Spleen (tissue), 11 donors: Measurements from ENCODE around the gene NSUN6. TPM values are rescaled to one million over a fixed set of nuclear protein-coding genes. Genes with fewer than 3 reads are reported as not detected.
A peak's percentile ranks its signal among the peaks of the same experiment; 100 is the strongest.

ENCODE experiments used
- DNase-seq: peaks from one replicate; pipeline ENCODE4 v3.0.0-alpha.2; 2020
- H3K27ac ChIP-seq, 8 donors: fragments of 200-600 bp; sonication (generic) in 7 of 8; 1 replicate in 4 of 8; 2 replicates in 4 of 8; pipeline versions ENCODE4 v1.5.0 to v1.8.0; 2016 to 2021; ENCODE audit warnings: inconsistent platforms in 4 of 8, mild to moderate bottlenecking in 4 of 8, moderate library complexity in 1 of 8
- H3K27me3 ChIP-seq, 7 donors: fragments of 200-600 bp; sonication (generic) in 6 of 7; replicated peaks in 1 of 7; 1 replicate in 4 of 7; 2 replicates in 3 of 7; pipeline versions ENCODE4 v1.5.0 to v1.8.0; 2016 to 2021; ENCODE audit warnings: inconsistent platforms in 3 of 7, mild to moderate bottlenecking in 1 of 7
- H3K36me3 ChIP-seq, 6 donors: fragments of 200-600 bp; sonication (generic) in 5 of 6; 1 replicate in 4 of 6; 2 replicates in 2 of 6; pipeline versions ENCODE4 v1.5.0 to v1.8.0; 2016 to 2021; ENCODE audit warnings: inconsistent platforms in 2 of 6
- H3K4me1 ChIP-seq, 6 donors: fragments of 200-600 bp; sonication (generic) in 5 of 6; 1 replicate in 3 of 6; 2 replicates in 3 of 6; pipeline versions ENCODE4 v1.5.0 to v1.8.0; 2016 to 2021; ENCODE audit warnings: inconsistent platforms in 3 of 6
- H3K4me3 ChIP-seq, 8 donors: fragments of 200-600 bp; sonication (generic) in 7 of 8; 1 replicate in 4 of 8; 2 replicates in 4 of 8; pipeline versions ENCODE4 v1.5.0 to v1.8.0; 2016 to 2021; ENCODE audit warnings: inconsistent platforms in 4 of 8, mild to moderate bottlenecking in 4 of 8, moderate library complexity in 2 of 8
- H3K9me3 ChIP-seq, 8 donors: fragments of 200-600 bp; sonication (generic) in 7 of 8; 1 replicate in 4 of 8; 2 replicates in 4 of 8; pipeline versions ENCODE4 v1.5.0 to v1.8.0; 2016 to 2021; ENCODE audit warnings: inconsistent platforms in 4 of 8
- CTCF ChIP-seq, 11 experiments: fragments of 200-600 bp in 7 of 11; fragments of 450-650 bp in 4 of 11; sonication (generic) in 4 of 11; IDR thresholded peaks in 8 of 11; conservative IDR thresholded peaks in 3 of 11; 1 replicate in 7 of 11; 2 replicates in 4 of 11; pipeline versions ENCODE4 v1.4.0 to v1.8.0; 2016 to 2021; ENCODE audit warnings: antibody characterized with exemption in 11 of 11, inconsistent platforms in 4 of 11, mild to moderate bottlenecking in 1 of 11
- POLR2A ChIP-seq, 3 donors: fragments of 450-650 bp; IDR thresholded peaks; one replicate each; pipeline ENCODE4 v1.5.1; 2017; ENCODE audit warnings: antibody characterized with exemption in 3 of 3, mild to moderate bottlenecking in 1 of 3
- POLR2AphosphoS5 ChIP-seq, 3 donors: sonication (generic); formaldehyde crosslinking; IDR thresholded peaks; one replicate each; pipeline ENCODE4 v1.5.1; 2017; ENCODE audit warnings: antibody characterized with exemption in 3 of 3
- WGBS, 5 donors: extraction: QIAGEN DNeasy Blood & Tissue Kit in 3 of 5; methylation state at CpG; one replicate each; pipeline versions ENCODE4 v1.1.5 to v1.1.7; 2013 to 2018; 5-methylcytosine and 5-hydroxymethylcytosine counted together
- intact Hi-C: fragments of 100-400 bp; cut with DNase I; formaldehyde crosslinking; loops from one replicate; pipeline ENCODE4 v1.15.0; 2023; ENCODE audit warnings: low total_unique reads
- polyA plus RNA-seq, 3 donors: library from polyadenylated mRNA; stranded (reverse); fragments of 200-250 nt; gene quantifications; one replicate each; pipeline ENCODE4 v1.2.1, GENCODE V29; 2013
- total RNA-seq, 7 donors: library from RNA; depleted of rRNA in 3 of 7; stranded (reverse); fragments of >200 nt in 3 of 7; fragmentation: NEBNext Ultra II Directional in 4 of 7; extraction: Animal tissue kit (Norgen Biotek cat#: 25700) in 4 of 7; gene quantifications; one replicate each; pipeline versions ENCODE4 v1.1.0 to v1.2.1, GENCODE V29; 2016 to 2021
- donor health status: healthy with polysubstance abuse.
- donor health status: DM: no; HTN: no; CAD: no; lungs with moderate emphysema.
- donor health status: DM: no; HTN: no; CAD: no.
- donor health status: Bipolar disorder and iron deficiency.
- donor health status: healthy.
- donor health status: DM: no; HTN: no; CAD: no.
- donor health status: DM: yes; HTN: yes; CAD: no.

NSUN6 gene
- total and polyA plus RNA-seq, 10 donors: 6.4 to 25.8 (median 15.6) TPM

- intact Hi-C loops: no loop called here
- H3K9me3 ChIP-seq: no peaks in the 10 kb centered on the region
- H3K27me3 ChIP-seq: no peaks in the 10 kb centered on the region
- H3K4me1 ChIP-seq: peaks cover 13 to 44% (median 35%) of the 10 kb centered on the region in 6 donors
- peak overlapping the region in 1 of 8 donors; percentile 94 for H3K27ac ChIP-seq
- peaks cover 0 to 9% (median 0%) of the 10 kb centered on the region in 6 donors for H3K36me3 ChIP-seq
- DNase-seq: no peak
- TF ChIP-seq POLR2A (IDR thresholded peaks at IDR 0.05): no peak
- no peak for TF ChIP-seq POLR2AphosphoS5 (IDR thresholded peaks at IDR 0.05)
- no peak for TF ChIP-seq CTCF (IDR thresholded peaks at IDR 0.05 in 8 of 11, conservative IDR thresholded peaks at IDR 0.05 in 3 of 11)
- 85 to 99% (median 93%) methylated on average over 3 of the region's 3 CpGs for WGBS, 5 donors
- no peak overlapping the region for H3K4me3 ChIP-seq
Observed at GRCh38 chr10:18656724-18657123, 5.3 kb upstream of the NSUN6 start.

- Histone ChIP-seq H3K4me3 (no peak overlapping the region), H3K4me1 (peaks cover 8 to 47% (median 38%) of the 10 kb centered on the region in 6 donors), H3K27ac (no peak overlapping the region), H3K9me3 (no peaks in the 10 kb centered on the region), H3K27me3 (no peaks in the 10 kb centered on the region), H3K36me3 (peaks cover 0 to 12% (median 0%) of the 10 kb centered on the region in 6 donors)
- DNase-seq: no peak
- WGBS, 5 donors: 93 to 98% (median 95%) methylated on average over 3 of the region's 3 CpGs
- intact Hi-C loops: no loop called here
- no peak for TF ChIP-seq CTCF (IDR thresholded peaks at IDR 0.05 in 8 of 11, conservative IDR thresholded peaks at IDR 0.05 in 3 of 11)
Observed at GRCh38 chr10:18653112-18653511, 1.7 kb upstream of the NSUN6 start.

- peak overlapping the region; percentile 93 to 97 (median 94) for H3K27ac ChIP-seq
- H3K9me3 ChIP-seq: no peaks in the 10 kb centered on the region
- intact Hi-C loops: no loop called here
- peak overlapping the region; percentile 54 to 92 (median 66) for H3K4me3 ChIP-seq
- H3K4me1 ChIP-seq: peaks cover 8 to 40% (median 34%) of the 10 kb centered on the region in 6 donors
- TF ChIP-seq POLR2AphosphoS5 (IDR thresholded peaks at IDR 0.05) (no peak), POLR2A (IDR thresholded peaks at IDR 0.05) (no peak), CTCF (IDR thresholded peaks at IDR 0.05 in 8 of 11, conservative IDR thresholded peaks at IDR 0.05 in 3 of 11) (no peak)
- no peaks in the 10 kb centered on the region for H3K27me3 ChIP-seq
- DNase-seq: no peak
- WGBS, 5 donors: 6 to 13% (median 9%) methylated on average over 6 of the region's 6 CpGs
- peaks cover 0 to 35% (median 9%) of the 10 kb centered on the region in 6 donors for H3K36me3 ChIP-seq
Observed at GRCh38 chr10:18650404-18650997, 886 bp downstream of the NSUN6 start.

GRCh38 chr10:18649364-18649959, 1.9 kb downstream of the NSUN6 start:
- Histone ChIP-seq H3K27me3 (no peaks in the 10 kb centered on the region), H3K36me3 (peaks cover 0 to 36% (median 9%) of the 10 kb centered on the region in 6 donors), H3K27ac (no peak overlapping the region), H3K9me3 (no peaks in the 10 kb centered on the region), H3K4me1 (peaks cover 8 to 40% (median 34%) of the 10 kb centered on the region in 6 donors), H3K4me3 (peak overlapping the region in 2 of 8 donors; percentile 65 to 92)
- intact Hi-C loops: no loop called here
- WGBS, 5 donors: 77 to 88% (median 79%) methylated on average over 7 of the region's 7 CpGs
- no peak for DNase-seq
- TF ChIP-seq POLR2A (IDR thresholded peaks at IDR 0.05) (no peak), POLR2AphosphoS5 (IDR thresholded peaks at IDR 0.05) (no peak), CTCF (IDR thresholded peaks at IDR 0.05 in 8 of 11, conservative IDR thresholded peaks at IDR 0.05 in 3 of 11) (no peak)
